Measurements from ENCODE around the gene PPP3R1. TPM values are rescaled to one million over a fixed set of nuclear protein-coding genes. Genes with fewer than 3 reads are reported as not detected.

PPP3R1 gene
- polyA plus RNA-seq, 1 donor (not counting 4 experiments of a cell fraction or from before 2014, with no cell fraction given): 21.6 TPM

GRCh38 chr2:68152681-68153347 lies 99.5 kb downstream of the PPP3R1 start:
- no peak overlapping the region for H3K4me3 ChIP-seq (ENCODE audit: control insufficient read depth in 2 of 3, extremely low read depth in 1 of 3, insufficient read depth in 2 of 3, low read depth in 1 of 3, low read length in 3 of 3)
- H3K9ac ChIP-seq (ENCODE audit: control insufficient read depth, extremely low read depth, insufficient read depth, low read length): no peak overlapping the region
- no peaks in the 10 kb centered on the region for H4K20me1 ChIP-seq (ENCODE audit: control insufficient read depth, extremely low read depth, insufficient read depth, low read length)
- H3K4me1 ChIP-seq (ENCODE audit: control insufficient read depth, extremely low read depth, insufficient read depth, low read length): peaks cover 12% of the 10 kb centered on the region
- no peaks in the 10 kb centered on the region for H3K9me1 ChIP-seq (ENCODE audit: control insufficient read depth, extremely low read depth, insufficient read depth, low read length)
- H3K9me3 ChIP-seq (ENCODE audit: control insufficient read depth, low read depth, low read length): no peaks in the 10 kb centered on the region
- H3K36me3 ChIP-seq (ENCODE audit: control insufficient read depth in 2 of 2, extremely low read depth in 1 of 2, insufficient read depth in 2 of 2, low read length in 2 of 2): no peaks in the 10 kb centered on the region
- dilution Hi-C loops (cut with MboI; ENCODE audit: extremely low pct_ligation_motif_present, low sequenced_read_pairs): no loop called here
- DNase-seq (ENCODE audit: low read depth, low spot score) (no peak), FAIRE-seq (no peak)
- H3K79me2 ChIP-seq (ENCODE audit: control insufficient read depth, insufficient read depth, low read length): peaks cover 16% of the 10 kb centered on the region
- TF ChIP-seq CTCF (optimal IDR thresholded peaks at IDR 0.05 in 1 of 3, IDR thresholded peaks at IDR 0.05 in 1 of 3, conservative IDR thresholded peaks at IDR 0.05 in 1 of 3; ENCODE audit: extremely low read depth in 1 of 3, insufficient read depth in 2 of 3, low read length in 3 of 3): no peak
- no peak for TF ChIP-seq EZH2 (IDR thresholded peaks at IDR 0.05; ENCODE audit: low read length)
- no peak overlapping the region for H3K27ac ChIP-seq (ENCODE audit: control insufficient read depth, insufficient read depth, low read length)
- no peak overlapping the region for H3K4me2 ChIP-seq (ENCODE audit: control insufficient read depth, extremely low read depth, insufficient read depth, low read depth, low read length)
- H2AFZ ChIP-seq (ENCODE audit: control insufficient read depth, low read length): no peak overlapping the region
- H3K27me3 ChIP-seq (ENCODE audit: control insufficient read depth, extremely low read depth, insufficient read depth, low read length): no peaks in the 10 kb centered on the region

- Histone ChIP-seq H3K4me2 (ENCODE audit: control insufficient read depth, extremely low read depth, insufficient read depth, low read depth, low read length) (no peak overlapping the region), H3K4me1 (ENCODE audit: control insufficient read depth, extremely low read depth, insufficient read depth, low read length) (peaks cover 8% of the 10 kb centered on the region), H3K27me3 (ENCODE audit: control insufficient read depth, extremely low read depth, insufficient read depth, low read length) (no peaks in the 10 kb centered on the region), H3K27ac (ENCODE audit: control insufficient read depth, insufficient read depth, low read length) (no peak overlapping the region), H3K9ac (ENCODE audit: control insufficient read depth, extremely low read depth, insufficient read depth, low read length) (no peak overlapping the region), H3K4me3 (ENCODE audit: control insufficient read depth in 2 of 3, extremely low read depth in 1 of 3, insufficient read depth in 2 of 3, low read depth in 1 of 3, low read length in 3 of 3) (no peak overlapping the region), H3K79me2 (ENCODE audit: control insufficient read depth, insufficient read depth, low read length) (peaks cover 2% of the 10 kb centered on the region), H3K36me3 (ENCODE audit: control insufficient read depth in 2 of 2, extremely low read depth in 1 of 2, insufficient read depth in 2 of 2, low read length in 2 of 2) (no peaks in the 10 kb centered on the region), H3K9me1 (ENCODE audit: control insufficient read depth, extremely low read depth, insufficient read depth, low read length) (no peaks in the 10 kb centered on the region), H2AFZ (ENCODE audit: control insufficient read depth, low read length) (peak overlapping the region; percentile 30), H4K20me1 (ENCODE audit: control insufficient read depth, extremely low read depth, insufficient read depth, low read length) (no peaks in the 10 kb centered on the region), H3K9me3 (ENCODE audit: control insufficient read depth, low read depth, low read length) (no peaks in the 10 kb centered on the region)
- dilution Hi-C loops (cut with MboI; ENCODE audit: extremely low pct_ligation_motif_present, low sequenced_read_pairs): no loop called here
- DNase-seq (ENCODE audit: low read depth, low spot score): no peak
- peak; percentile 63 for FAIRE-seq
- TF ChIP-seq EZH2 (IDR thresholded peaks at IDR 0.05; ENCODE audit: low read length): no peak
- TF ChIP-seq CTCF (optimal IDR thresholded peaks at IDR 0.05 in 1 of 3, IDR thresholded peaks at IDR 0.05 in 1 of 3, conservative IDR thresholded peaks at IDR 0.05 in 1 of 3; ENCODE audit: extremely low read depth in 1 of 3, insufficient read depth in 2 of 3, low read length in 3 of 3): no peak
Observed at GRCh38 chr2:68151037-68151436, 101.3 kb downstream of the PPP3R1 start.

All from keratinocyte (primary cell).